Anterior cingulate cortex (tissue), 58 donors: Measurements from ENCODE around the gene SSC4D.
"Not testable (repeated sequence)": the region's sequence is repeated elsewhere in the genome, so short reads cannot be mapped to it uniquely, and the experiment has no call there.

Experiments
- DNase-seq, 58 donors: peaks; one replicate each; lab custom pipeline; 2025; lab: John Stamatoyannopoulos, UW

Gene SSC4D

DNA sequence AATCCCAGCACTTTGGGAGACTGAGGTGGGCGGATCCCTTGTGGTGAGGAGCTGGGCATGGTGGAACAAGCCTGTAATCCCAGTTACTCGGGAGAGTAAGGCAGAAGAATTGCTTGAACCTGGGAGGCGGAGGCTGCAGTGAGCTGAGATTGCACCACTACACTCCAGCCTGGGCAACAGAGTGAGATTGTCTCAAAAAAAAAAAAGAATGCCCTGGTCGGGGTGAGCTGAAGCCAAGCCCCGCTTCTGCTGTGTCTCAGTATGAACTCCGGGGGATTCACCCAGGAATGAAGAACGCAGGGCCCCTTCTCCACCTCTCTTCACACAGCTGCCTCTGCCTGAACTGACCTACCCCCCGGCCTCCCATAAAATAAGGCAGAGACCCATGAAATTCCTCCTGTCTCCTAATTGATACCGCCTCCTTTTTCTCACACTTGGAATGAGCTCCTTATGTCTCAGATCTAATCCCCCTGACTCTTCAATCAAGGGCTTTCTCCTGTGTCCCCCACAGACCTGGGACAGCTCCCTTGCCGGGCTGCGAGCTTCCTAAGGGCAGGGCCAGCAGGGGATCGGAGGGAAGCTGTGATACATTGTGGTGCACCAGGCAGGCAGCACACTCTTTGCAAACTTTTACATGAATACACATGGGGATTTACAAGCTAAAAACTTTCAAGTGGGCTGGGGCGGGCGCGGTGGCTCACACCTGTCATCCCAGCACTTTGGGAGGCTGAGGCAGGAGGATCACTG lies 14.3 kb upstream of the SSC4D start:
- DNase-seq = no peak

DNA sequence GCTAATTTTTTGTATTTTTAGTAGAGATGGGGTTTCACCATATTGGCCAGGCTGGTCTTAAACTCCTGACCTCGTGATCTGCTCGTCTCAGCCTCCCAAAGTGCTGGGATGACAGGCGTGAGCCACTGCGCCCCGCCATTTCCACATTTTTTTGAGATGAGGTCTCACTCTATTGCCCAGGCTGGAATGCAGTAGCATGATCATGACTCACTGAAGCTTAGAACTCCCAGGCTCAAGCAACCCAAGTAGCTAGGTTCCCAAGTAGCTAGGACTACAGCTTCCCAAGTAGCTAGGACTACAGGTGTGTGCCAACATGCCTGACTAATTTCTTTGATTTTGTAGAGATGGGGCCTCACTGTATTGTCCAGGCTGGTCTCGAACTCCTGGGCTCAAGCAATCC lies 11.6 kb upstream of the SSC4D start:
- DNase-seq = not testable (repeated sequence)

DNA sequence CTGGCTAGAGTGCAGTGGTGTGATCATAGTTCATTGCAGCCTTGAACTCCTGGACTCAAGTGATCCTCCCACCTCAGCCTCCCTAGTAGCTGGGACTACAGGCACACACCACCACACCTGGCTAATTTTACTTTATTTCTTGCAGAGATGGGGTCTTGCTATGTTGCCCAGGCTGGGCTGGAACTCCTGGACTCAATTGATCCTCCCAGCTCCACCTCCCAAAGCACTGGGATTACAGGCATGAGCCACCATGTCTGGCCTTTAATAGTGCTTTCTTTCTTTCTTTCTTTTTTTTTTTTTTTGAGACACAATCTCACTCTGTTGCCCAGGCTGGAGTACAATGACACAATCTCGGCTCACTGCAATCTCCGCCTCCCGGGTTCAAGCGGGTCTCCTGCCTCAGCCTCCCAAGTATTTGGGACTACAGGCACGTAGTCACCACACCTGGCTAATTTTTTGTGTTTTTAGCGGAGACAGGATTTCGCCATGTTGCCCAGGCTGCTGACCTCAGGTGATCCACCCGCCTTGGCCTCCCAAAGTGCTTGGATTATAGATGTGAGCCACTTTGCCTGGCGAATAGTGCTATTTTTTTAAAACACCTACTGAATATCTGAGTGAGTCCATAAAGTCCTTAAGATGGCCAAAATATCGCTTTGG lies 8.3 kb upstream of the SSC4D start:
- DNase-seq = not testable (repeated sequence)

- no peak for DNase-seq
Measured at GRCh38 chr7:76412249-76412648, 2.8 kb upstream of the SSC4D start.

DNA sequence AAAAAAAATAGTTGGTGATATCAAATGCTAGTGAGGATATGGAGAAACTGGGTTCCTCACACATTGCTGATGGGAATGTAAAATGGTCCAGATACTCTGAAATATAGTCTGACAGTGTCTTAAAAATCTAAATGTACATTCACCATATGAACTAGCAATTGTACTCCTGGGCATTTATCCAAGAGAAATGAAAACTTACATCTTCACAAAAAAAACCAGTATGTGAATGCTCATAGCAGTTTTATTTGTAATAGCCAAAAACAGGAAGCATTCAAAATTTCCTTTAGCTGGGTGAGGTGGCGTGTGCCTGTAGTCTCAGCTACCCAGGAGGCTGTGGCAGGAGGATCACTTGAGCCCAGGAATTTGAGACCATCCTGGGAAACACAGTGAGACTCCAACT lies 2.1 kb upstream of the SSC4D start:
- DNase-seq = peak in 1 of 58 donors; percentile 6

DNA sequence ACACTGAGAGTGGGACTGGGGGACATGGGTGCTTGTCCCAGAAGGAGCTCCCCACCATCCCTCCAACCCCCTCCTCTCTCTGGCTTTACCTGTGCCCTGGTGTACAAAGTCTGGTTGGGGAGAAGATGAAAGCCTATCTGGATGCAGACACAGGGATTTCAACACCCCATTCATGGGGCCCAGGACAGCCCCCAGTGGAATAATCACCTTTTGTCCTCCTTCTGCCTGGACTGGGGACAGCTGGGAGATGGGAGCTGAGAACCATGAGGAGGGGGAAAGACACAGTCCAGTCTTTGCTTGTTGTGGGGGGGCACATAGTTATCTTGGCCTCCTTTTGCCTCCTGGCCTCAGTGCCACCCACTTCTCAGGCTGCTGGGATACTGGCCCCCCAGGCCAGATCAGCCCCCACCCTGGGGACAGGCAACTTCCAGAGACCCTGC lies 1.4 kb downstream of the SSC4D start:
- no peak for DNase-seq

DNA sequence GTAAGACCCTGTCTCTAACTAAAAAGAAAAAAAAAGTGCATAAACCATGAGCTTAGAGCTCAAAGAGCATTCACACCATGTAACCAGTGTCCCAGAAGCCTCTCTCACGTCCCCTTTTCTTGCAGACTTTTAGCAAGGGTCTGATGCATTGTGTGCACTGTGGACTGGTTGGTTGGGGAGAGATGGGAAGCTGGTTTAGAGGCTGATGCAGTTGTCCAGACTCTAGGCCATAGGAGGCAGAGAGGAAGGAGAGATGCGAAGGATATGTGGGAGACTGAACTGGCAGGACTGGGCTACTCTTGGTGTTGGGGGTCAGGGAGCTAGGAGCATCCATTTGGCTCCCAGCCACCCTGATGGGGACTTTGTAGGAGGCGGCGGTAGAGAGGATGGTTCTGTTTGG lies 1.8 kb downstream of the SSC4D start:
- no peak for DNase-seq

- no peak for DNase-seq
Measured at GRCh38 chr7:76405738-76406137, 3.8 kb downstream of the SSC4D start.

- peak in 1 of 58 donors; percentile 20 for DNase-seq
Measured at GRCh38 chr7:76403780-76404494, 5.6 kb downstream of the SSC4D start.

DNA sequence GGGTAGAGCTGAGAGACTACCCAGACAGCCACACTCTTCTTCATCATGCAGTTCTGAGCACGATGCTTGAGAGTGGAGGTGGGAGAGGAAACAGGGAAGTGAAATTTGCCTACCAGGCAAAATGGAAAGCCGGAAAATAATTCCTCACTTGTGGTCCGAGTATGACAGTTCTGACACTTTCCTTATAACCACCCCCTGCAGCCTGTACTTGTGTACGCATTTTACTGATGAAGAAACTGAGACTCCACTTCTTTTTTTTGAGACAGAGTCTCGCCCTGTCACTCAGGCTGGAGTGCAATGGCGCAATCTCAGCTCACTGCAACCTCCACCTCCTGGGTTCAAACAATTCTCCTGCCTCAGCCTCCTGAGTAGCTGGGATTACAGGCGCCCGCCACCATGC lies 6.4 kb downstream of the SSC4D start:
- DNase-seq = not testable (repeated sequence)

DNA sequence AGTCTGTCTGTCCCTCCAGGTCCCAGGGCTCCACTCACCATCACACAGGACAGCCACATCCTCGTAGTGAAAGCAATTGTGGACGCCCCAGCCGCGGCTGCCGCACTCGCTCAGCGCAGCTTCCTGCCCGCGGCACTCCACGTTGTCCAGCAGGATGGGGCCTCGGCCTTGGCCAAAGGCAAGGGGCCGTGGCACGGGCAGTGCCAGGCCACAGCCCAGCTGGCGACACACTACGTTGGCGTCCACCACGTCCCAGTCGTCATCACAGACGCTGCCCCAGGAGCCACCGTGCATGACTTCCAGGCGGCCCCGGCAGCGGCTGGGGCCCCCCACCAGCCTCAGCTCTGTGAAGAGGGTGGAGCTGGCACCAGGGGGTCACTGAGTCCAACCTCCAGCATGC lies 9.2 kb downstream of the SSC4D start:
- DNase-seq = no peak

DNA sequence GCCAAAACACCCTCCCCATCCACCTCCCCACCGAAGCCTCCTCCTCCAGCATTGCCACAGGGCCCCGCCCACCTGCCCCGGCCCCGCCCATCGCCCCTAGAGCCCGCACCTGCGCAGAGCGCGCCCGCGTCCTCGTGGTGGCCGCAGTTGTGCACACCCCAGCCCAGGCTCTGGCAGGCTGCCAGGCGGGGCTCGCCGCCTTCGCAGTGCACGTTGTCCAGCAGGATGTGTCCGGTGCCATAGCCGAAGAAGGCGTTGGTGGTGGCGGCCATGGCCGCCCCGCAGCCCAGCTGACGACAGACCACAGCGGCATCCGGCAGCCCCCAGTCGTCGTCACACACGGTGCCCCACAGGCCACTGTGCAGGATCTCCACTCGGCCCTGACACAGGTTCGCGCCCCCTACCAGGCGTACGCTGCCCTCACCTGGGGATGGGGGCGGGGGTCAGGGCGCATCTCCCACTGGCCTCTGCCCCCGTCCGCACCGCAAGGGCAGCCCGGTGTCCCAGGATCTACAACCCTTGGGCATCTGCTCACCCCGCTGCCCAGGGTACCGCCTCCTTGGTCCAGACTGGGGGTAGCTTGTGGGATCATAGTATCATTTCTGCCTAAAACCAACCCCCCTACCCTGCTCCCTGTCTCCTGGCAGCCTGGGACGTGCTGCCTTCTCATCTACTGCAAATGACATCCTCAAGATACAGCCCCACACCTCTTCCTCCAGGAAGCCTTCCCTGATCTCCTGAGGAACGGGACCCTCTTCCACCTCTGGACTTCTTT lies 11.9 kb downstream of the SSC4D start:
- peak in 52 of 58 donors; percentile 4 to 81 (median 56) for DNase-seq

DNA sequence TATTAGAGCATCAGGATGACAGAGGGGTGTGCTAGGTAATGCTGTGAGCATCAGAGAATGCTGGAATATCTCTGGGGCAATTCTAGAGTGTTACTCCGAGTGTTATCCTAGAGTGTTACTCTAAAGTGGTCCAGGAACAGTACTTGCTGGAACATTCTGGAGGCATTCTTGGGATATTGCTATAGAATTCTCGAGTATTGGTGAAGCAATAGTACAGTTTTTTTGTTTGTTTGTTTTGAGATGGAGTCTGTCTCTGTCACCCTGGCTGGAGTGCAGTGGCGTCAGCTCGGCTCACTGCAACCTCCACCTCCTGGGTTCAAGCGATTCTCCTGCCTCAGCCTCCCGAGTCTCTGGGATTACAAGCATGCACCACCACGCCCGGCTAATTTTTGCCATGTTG lies 12.6 kb downstream of the SSC4D start:
- DNase-seq = no peak

DNA sequence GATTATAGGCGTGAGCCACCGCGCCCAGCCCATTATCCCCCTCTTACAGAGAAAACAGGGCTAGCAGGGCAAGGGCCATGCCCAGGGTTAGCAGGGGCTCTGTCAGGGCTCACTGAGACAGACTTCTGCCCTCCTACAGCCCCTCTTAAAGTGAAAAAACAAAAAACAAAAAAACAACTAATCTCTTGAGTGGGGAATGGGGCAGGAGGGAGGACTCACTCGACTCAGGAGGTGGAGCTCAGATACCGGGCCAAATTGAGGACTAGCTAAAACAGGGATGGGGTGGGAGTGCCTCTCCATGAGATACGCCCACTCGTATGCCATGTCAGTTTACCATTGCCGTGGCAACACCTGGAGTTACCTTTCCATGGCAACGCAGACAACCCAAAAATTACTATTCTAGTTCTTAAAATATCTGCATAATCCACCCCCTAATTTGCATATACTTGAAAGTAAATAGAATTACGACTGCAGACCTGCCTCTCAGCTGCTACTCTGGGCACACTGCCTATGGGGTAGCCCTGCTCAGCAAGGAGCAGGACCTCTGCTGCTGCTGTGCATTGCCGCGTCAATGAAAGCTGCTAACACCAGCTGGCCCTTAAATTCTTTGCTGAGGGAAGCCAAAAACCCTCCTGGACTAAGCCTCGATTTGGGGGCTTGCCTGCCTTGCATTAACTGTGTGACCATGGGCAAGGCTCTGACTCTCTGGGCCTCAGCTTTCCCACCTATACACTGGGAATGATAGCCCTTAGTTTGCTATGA lies 13.4 kb downstream of the SSC4D start:
- DNase-seq = peak in 14 of 58 donors; percentile 5 to 77 (median 33)

DNA sequence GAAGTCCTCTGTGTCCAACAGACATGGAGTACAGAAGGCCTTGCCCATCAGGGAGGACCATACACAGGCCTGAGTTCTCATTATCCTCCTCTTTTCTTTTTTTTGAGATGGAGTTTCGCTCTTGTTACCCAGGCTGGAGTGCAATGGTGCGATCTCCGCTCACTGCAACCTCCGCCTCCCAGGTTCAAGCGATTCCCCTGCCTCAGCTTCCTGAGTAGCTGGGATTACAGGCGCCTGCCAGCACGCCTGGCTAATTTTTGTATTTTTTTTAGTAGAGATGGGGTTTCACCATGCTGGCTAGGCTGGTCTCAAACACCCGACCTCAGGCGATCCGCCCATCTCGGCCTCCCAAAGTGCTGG lies 13.9 kb downstream of the SSC4D start:
- not testable (repeated sequence) for DNase-seq

DNA sequence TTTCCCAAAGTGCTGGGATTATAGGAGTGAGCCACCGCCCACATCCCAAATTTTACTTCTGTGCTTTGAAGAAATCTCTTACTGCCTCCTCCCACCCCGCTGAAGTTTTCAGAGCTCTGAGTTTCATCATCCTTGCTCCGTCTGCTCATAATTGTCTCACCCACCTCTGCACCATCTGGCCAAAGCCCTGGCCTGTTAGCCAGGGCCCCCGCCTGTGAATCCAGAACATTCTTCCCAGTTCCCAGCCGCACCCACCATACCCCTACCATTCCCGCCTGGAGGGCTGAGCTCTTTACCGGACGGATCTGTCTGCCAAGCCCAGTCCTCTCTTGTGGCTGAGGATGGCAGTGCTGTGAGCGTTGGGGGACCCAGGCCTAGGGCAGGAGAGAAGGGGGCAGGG lies 14.5 kb downstream of the SSC4D start:
- DNase-seq = peak in 19 of 58 donors; percentile 9 to 46 (median 20)

DNA sequence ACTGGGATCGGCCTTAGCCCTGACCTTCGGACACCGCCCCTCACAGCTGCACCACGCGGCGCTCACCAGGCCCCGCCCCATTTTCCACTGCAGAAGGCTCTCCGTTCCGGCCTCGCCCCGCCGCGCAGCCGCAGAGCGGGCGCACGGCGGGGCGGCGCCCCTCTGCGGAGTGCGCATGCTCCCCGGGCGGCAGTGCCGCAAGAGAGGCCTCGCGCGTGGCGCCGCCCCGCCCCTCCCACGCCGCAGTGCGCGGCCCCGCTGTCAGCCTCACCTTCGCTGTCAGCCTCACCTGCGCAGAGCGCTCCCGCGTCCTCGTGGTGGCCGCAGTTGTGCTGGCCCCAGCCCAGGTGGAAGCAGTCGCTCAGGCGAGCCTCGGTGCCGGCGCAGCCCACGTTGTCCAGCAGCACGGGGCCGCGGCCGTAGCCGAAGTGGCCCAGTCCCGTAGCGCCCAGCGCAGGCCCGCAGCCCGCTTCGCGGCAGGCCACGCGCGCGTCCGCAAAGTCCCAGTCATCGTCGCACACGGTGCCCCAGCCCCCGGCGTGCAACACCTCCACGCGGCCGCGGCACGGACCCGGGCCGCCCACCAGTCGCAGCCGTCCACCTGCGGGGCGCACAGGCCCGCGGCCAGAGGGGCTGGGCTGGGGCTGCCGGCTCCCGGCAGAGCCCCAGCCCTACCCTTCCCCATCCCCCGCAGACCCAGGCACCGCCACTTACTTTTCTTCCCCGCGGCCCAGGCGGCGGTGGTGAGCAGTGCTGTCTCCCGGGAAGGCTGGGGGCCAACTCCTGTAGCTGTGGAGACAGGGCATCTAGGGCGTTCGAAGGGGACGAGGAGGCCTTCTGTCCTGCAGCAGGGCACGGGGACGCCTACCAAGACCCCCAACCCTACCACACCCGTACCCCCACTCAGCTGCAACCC lies 16.1 kb downstream of the SSC4D start:
- peak in 57 of 58 donors; percentile 27 to 92 (median 85) for DNase-seq

- DNase-seq = no peak
Measured at GRCh38 chr7:76392531-76393115, 16.9 kb downstream of the SSC4D start.
